Loucy (cell line): ENCODE data around the gene PIP4K2C.

Source experiments
- EZH2phosphoT487 ChIP-seq: fragments of 200-600 bp; IDR thresholded peaks from 2 replicates; pipeline ENCODE4 v1.6.1; 2018; ENCODE audit warnings: antibody characterized with exemption, mild to moderate bottlenecking, moderate library complexity, borderline replicate concordance
- TF ChIP-seq, protein P1 (sequence below): fragments of 200-600 bp; sonication (generic); conservative IDR thresholded peaks from 2 replicates; pipeline ENCODE4 v1.5.1; 2014; ENCODE audit warnings: mild to moderate bottlenecking, antibody characterized with exemption, low read length

DNA sequence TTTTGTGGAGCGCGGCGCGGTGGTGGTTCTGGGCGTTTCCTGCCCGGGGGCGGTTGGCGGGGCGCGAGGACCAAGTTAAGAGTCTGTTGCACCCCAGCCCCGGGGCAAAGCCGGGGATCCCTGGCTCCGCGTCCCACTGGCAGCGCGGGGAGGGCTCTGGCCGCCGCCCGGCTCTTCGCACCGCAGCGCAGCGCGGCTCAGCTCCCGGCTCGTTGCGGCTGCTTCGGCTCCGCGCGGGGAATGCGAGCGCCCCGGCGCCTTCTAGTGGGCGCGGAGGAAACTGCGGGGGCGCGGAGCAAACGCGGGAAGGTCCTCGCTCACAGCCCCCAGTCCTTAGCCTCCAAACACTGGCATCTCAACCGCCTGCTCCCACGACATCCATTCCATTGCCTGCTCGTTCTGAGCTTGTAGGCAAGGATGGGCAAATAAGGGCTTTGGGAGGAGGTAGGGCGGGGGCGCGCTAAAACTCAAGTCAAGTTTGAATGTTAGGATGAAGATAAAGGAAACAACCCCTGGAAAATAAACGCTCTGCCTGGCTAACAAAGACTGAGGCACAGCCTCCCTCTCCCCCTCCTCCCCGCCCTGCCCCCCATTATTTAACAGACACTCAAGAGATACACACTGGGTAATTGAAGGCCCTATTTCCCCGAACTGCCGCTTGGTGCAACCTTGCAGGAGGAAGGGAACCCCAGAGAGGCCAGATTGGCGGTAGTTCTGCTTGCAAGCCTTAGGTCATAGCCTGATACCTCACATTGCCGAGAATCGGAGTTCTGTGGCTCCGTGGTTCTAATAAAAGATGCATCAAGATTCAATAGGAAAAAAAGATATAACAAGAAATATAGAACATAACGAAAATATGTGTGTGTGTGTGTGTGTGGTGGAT is 42.2 kb downstream of the PIP4K2C start, which contains the start of gene B4GALNT1:
- TF ChIP-seq, protein P1, sequence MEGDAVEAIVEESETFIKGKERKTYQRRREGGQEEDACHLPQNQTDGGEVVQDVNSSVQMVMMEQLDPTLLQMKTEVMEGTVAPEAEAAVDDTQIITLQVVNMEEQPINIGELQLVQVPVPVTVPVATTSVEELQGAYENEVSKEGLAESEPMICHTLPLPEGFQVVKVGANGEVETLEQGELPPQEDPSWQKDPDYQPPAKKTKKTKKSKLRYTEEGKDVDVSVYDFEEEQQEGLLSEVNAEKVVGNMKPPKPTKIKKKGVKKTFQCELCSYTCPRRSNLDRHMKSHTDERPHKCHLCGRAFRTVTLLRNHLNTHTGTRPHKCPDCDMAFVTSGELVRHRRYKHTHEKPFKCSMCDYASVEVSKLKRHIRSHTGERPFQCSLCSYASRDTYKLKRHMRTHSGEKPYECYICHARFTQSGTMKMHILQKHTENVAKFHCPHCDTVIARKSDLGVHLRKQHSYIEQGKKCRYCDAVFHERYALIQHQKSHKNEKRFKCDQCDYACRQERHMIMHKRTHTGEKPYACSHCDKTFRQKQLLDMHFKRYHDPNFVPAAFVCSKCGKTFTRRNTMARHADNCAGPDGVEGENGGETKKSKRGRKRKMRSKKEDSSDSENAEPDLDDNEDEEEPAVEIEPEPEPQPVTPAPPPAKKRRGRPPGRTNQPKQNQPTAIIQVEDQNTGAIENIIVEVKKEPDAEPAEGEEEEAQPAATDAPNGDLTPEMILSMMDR = peak; percentile 77
- TF ChIP-seq EZH2phosphoT487 = no peak
